Stimulated activated CD4-positive, alpha-beta T cell treated with anti-CD3 and anti-CD28 coated beads, Interleukin-15, amount 100 ng/mL, for 24 hours (primary cell): ENCODE results near the gene N4BP2L1.
A peak's percentile ranks its signal among the peaks of the same experiment; 100 is the strongest.

ENCODE experiments used
- DNase-seq: peaks from one replicate; pipeline ENCODE4 v3.0.0-alpha.2; 2020

N4BP2L1 gene

GRCh38 chr13:32427852-32428580, at the start of gene N4BP2L1:
TSS of gene N4BP2L1 (minus strand) at chr13:32428130. CDS start at chr13:32428082, 48 bp downstream.
- DNase-seq = peak; percentile 93

DNA sequence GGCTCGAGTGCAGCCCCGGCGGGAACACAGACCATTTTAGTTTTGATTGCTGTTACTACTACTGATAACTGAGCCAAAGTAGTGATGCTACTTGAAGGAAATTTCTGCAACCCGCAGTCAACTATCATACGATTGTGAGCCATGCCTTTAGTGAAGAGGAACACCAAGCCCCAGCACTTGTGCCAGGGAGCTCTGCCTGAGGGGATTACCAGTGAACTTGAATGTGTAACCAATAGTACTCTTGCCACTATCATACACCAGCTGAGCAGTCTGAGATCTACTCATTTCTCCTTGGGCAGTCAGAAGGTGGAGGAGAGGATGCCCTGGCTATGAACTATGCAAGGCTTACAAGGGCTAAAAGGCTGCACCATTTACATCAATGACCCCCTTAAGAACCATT, 49.0 kb upstream of the N4BP2L1 start:
- no peak for DNase-seq

DNA sequence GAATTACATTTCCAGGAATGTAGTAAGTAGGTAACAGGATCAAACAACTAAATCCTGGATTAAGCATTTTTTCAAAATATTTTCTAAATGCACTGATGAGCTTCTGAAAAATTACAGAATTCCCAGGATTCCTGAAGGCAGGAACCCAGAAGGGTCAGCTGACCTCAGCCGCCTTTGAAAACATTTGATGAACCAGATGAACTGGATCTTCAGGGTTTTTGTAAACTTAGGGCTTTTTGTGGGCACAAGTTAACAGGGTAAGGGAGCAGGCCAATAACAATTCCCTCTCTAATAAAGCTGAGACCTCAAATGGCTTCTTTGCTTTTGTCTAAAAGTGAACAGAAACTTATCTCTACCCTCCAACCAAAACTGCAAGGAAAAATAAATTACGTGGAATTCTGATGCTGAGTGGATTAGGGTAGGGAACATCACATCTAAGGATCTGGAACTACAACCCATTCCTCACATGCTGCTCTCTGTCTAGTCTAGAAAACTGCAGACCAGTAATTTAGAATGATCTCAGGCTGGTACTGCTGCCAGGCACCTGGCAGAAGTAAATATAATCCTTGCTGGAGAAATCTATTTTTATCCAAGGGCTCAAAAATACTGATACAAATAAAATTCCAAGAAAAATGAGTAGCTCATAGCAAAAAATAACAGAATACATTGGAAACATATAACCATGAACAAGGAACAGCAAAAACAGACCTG, 48.2 kb upstream of the N4BP2L1 start:
- no peak for DNase-seq

DNA sequence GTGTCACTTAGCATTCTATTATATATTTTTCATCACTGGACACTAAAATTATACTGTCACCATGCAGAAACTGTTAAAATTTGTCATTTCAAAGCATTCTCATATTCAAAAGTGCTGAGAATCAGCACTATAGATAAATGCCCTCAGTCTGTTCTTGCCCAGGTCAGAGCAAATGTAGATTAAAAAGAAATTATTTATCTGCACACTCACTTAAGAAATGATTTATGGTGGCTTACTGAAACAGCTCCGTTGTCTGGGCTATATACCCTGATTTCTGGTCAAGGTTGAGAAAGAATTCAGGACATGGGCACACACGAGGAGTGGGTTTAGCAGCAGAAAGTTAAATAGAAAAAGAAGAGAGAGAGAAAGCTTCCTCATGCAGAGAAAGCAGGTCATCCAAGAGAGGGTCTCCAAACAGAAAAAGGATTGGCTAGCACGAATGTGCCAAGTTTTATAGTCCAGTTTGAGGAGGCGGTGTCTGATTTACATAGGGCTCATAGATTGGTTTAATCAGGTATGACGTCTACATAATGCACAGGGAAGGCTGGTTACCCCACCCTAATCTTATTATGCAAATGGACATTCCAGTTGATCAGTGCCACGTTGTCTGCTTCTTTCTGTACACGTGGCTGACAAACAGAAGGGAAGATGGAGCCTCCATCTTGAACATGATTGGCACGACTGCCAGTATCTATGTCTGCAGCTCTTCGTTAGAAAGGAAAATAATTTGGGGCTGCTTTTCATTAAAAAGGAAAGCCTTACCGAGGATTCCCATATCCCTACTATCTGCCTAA, 47.3 kb upstream of the N4BP2L1 start:
- DNase-seq = no peak

GRCh38 chr13:32473650-32474049, 45.7 kb upstream of the N4BP2L1 start:
- no peak for DNase-seq

DNA sequence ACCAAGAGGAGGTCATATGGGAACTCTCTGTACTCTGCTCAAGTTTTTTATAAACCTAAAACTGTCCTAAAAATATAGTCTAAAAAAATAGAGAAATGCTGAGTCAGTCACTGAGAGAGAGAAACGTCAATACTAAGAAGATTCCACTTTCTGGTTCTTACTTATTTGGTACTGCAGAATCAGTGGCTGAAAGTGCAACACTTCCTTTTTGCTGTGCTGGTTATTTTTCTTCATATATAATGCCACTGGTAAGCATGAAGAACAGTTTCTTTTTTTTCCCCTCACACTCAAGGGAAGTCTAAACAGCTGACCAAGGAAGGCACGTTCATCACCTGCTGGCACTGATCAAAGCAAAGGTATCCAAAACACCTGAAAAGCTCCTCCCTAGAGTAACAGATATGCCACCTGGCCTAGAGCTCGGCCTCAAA, 44.3 kb upstream of the N4BP2L1 start:
- DNase-seq = no peak

DNA sequence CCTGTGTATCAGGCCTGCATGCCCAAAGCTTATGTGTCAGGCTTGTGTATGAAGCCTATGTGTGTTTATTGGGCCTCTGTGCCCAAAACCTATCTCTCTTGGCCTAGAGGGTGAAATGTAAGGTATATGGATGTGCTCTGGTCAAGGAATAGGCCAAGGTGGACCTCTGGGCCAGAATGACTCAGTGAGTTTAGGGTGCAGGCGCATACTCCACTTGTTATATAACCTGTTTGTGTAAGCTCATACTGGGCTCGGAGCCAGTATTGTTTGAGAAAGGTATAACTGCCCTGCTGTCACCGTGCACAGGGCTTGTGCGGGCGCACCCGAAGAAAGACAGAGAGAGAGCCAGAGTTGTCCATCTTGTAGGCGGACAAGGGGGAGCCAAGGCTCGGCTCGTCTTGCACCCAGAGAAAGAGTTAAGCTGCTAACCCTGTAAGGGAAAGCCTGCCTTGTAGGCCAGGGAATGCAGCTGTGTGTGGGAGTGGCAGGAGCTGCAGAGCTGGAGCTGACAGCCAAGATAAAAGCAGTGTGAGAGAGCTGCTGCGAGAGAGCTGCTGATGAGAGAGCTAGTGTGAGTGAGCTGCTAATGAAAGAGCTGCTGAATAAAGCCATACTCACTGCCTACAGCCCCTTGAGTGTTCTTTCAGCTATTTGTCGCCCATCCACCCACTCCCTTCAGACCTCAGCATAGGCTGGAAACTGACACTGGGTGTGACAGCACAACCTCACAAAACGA, 43.4 kb upstream of the N4BP2L1 start:
- no peak for DNase-seq

- no peak for DNase-seq
These were observed 40.7 kb upstream of the N4BP2L1 start for GRCh38 chr13:32468502-32469142.

GRCh38 chr13:32456591-32456990, 28.7 kb upstream of the N4BP2L1 start:
- DNase-seq = no peak

- DNase-seq = no peak
These were observed 27.6 kb upstream of the N4BP2L1 start for GRCh38 chr13:32455594-32455903.

DNA sequence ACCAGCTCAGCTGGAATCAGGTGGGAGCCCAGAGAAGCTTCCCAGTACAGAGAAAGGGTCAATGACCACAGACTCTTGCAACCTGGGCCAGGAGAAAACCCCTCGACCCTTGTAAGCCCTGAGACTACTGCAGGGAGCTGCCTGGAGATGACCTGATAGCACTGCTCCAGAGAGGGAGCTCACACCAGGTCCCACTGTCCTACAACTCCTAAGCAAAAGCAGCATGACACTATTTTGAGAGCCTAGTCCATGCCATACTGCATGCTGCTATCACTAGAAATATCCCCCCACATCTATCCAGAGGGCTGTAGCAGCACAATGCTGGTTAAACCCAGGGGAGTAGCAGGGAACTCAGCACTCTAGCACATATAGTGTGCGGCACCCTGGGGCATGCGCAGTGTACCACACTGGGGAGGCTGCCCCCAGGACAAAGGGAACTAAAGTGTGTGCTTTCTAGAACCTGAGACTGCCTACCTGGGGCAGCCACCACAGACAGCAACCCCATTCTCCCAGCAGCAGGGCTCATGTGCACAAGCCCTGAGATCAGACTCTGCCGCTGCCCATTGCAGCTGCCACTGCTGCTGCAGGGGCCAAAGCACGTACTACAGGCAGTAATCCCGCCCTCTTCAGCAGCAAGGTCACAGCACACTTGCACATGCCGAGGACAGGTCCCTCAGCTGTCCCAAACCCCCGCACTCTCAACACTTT, 27.1 kb upstream of the N4BP2L1 start:
- no peak for DNase-seq

DNA sequence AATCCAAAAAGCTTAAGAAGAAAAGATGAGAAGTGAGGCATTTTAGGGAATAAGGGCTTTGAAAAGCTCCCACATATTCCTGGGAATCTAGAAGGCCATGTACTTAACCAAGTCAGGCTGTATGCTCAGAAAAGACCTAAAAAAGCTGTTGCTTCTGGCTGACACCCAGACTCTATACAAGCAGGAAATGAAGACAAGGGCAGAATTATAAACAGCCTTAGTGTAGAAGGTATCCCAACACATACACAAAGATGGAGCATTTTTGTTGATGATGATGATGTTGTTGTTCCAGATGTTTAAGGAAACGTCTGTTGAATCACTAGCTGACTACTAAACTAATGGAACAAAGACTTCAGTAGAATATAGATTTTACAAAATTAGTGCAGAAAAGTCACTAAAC, 26.1 kb upstream of the N4BP2L1 start:
- DNase-seq = no peak

- no peak for DNase-seq
These were observed 21.0 kb upstream of the N4BP2L1 start for GRCh38 chr13:32448972-32449371.

GRCh38 chr13:32447894-32448623, 20.1 kb upstream of the N4BP2L1 start:
- no peak for DNase-seq

- no peak for DNase-seq
These were observed 19.0 kb upstream of the N4BP2L1 start for GRCh38 chr13:32446773-32447465.

DNA sequence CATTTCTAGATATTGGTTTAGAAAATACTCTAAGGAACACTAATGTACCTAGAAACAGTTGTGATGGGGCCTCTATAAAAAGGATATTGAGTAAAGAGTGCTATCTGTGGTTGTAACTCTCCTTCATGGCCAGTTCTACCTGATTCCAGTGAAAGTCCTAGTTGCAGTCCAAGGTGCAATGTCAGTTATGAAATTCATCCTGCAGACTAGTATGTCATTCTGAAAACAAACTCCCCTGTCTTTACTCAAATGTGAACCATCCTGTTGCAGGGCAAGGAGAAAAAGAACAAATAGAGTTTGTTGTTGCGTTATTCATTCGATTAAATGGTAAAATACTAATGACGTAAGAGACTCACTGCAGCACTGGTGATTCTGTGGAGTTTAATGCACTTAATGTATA, 18.3 kb upstream of the N4BP2L1 start:
- no peak for DNase-seq

- no peak for DNase-seq
These were observed 17.5 kb upstream of the N4BP2L1 start for GRCh38 chr13:32445461-32445860.

GRCh38 chr13:32443111-32443510, 15.2 kb upstream of the N4BP2L1 start:
- DNase-seq = no peak

- DNase-seq = no peak
These were observed 10.9 kb upstream of the N4BP2L1 start for GRCh38 chr13:32438871-32439270.

DNA sequence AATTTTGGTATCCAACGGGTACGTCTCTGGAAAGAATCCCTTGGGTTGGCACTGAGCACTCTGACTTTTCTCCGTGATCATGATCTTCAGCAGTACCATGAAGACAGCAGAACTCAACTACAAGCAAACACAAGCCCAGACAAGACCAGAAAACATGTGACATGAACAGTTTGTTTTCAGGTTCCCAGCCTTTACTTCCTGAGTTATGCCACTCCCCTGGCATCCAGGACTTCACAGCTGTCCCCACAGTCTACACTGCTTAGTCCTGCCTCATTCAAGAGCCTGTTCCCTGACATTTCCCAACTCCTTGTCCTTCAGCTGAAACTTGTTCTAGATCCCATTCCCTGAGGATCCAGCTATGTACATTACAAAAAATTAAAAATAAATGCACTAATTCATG, 4.9 kb upstream of the N4BP2L1 start:
- DNase-seq = no peak

DNA sequence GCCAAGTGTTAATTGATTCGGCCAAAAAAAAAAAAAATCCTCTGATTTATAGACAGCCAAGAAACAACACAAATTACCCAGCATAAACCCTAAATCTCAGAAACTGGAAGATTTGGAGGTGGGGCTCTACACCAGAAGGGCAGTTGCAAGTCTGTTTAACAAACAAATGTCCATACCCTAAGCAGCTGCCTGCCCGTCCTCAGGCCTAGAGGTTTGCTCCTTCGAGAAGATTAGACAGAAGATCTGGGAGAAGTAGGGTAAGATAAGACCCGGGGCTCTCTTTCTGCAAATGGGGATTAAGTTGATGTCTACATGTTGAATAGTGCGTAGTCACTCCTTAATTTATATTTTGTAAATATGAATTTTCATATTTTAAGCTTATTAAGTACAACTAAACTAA, 3.4 kb upstream of the N4BP2L1 start:
- DNase-seq = no peak
